ENCODE results near the gene FAM184A.

Gene FAM184A

GRCh38 chr6:119096721-119097565, 18.5 kb upstream of the FAM184A start:
- DNase-seq (ENCODE audit: low read depth in 2 of 2) = no peak

- DNase-seq (ENCODE audit: low read depth in 2 of 2) = no peak
These were observed 11.8 kb upstream of the FAM184A start for GRCh38 chr6:119090256-119090655.

GRCh38 chr6:119084784-119085183, 6.3 kb upstream of the FAM184A start:
- DNase-seq (ENCODE audit: low read depth in 2 of 2) = no peak

GRCh38 chr6:119083007-119083406, 4.5 kb upstream of the FAM184A start:
- no peak for DNase-seq (ENCODE audit: low read depth in 2 of 2)

GRCh38 chr6:119079283-119079809, 882 bp upstream of the FAM184A start:
- DNase-seq (ENCODE audit: low read depth in 2 of 2) = no peak

GRCh38 chr6:119077643-119078375, 655 bp downstream of the FAM184A start:
- DNase-seq (ENCODE audit: low read depth in 2 of 2) = no peak

GRCh38 chr6:119077391-119077642, 1.1 kb downstream of the FAM184A start:
- DNase-seq (ENCODE audit: low read depth in 2 of 2) = no peak

- DNase-seq (ENCODE audit: low read depth in 2 of 2) = no peak
These were observed 1.7 kb downstream of the FAM184A start for GRCh38 chr6:119076576-119077390.

- DNase-seq (ENCODE audit: low read depth in 2 of 2) = no peak
These were observed 2.3 kb downstream of the FAM184A start for GRCh38 chr6:119076173-119076572.

- no peak for DNase-seq (ENCODE audit: low read depth in 2 of 2)
These were observed 3.1 kb downstream of the FAM184A start for GRCh38 chr6:119075200-119075981.

- DNase-seq (ENCODE audit: low read depth in 2 of 2) = no peak
These were observed 5.0 kb downstream of the FAM184A start for GRCh38 chr6:119073307-119074051.

GRCh38 chr6:119071576-119071975, 6.9 kb downstream of the FAM184A start:
- DNase-seq (ENCODE audit: low read depth in 2 of 2) = no peak

GRCh38 chr6:119067091-119067490, 11.4 kb downstream of the FAM184A start:
- DNase-seq (ENCODE audit: low read depth in 2 of 2) = no peak

GRCh38 chr6:119066517-119066916, 11.9 kb downstream of the FAM184A start:
- no peak for DNase-seq (ENCODE audit: low read depth in 2 of 2)

- no peak for DNase-seq (ENCODE audit: low read depth in 2 of 2)
These were observed 12.5 kb downstream of the FAM184A start for GRCh38 chr6:119065955-119066354.

- no peak for DNase-seq (ENCODE audit: low read depth in 2 of 2)
These were observed 13.1 kb downstream of the FAM184A start for GRCh38 chr6:119065382-119065781.

GRCh38 chr6:119063491-119063890, 15.0 kb downstream of the FAM184A start:
- DNase-seq (ENCODE audit: low read depth in 2 of 2) = no peak

- DNase-seq (ENCODE audit: low read depth in 2 of 2) = no peak
These were observed 17.2 kb downstream of the FAM184A start for GRCh38 chr6:119061215-119061614.

GRCh38 chr6:119060255-119060907, 18.1 kb downstream of the FAM184A start:
- DNase-seq (ENCODE audit: low read depth in 2 of 2) = no peak

GRCh38 chr6:119055069-119055468, 23.4 kb downstream of the FAM184A start:
- DNase-seq (ENCODE audit: low read depth in 2 of 2) = no peak

Measured in activated CD8-positive, alpha-beta memory T cell treated with anti-CD3 and anti-CD28 coated beads for 4 hours (primary cell).